ENCODE measurements around the gene NTM. TPM values are rescaled to one million over a fixed set of nuclear protein-coding genes. Genes with fewer than 3 reads are reported as not detected.

NTM gene
- total RNA-seq, 6 donors from 2014 or later: 4.1 to 151 (median 115) TPM

GRCh38 chr11:132035766-132036165 is 665.4 kb downstream of the NTM start:
- 80 to 87% methylated on average over 4 of the region's 4 CpGs for WGBS, 2 donors
- no peaks in the 10 kb centered on the region for H3K9me3 ChIP-seq

GRCh38 chr11:132036220-132036619 is 665.8 kb downstream of the NTM start:
- Histone ChIP-seq H3K27me3 (no peaks in the 10 kb centered on the region), H3K4me1 (no peaks in the 10 kb centered on the region), H3K9me3 (no peaks in the 10 kb centered on the region), H3K4me3 (no peak overlapping the region), H3K27ac (no peak overlapping the region), H3K36me3 (no peaks in the 10 kb centered on the region)
- no peak for ATAC-seq (ENCODE audit: low FRiP score in 2 of 2)
- WGBS, 2 donors: 88 to 92% methylated on average over 2 of the region's 2 CpGs
- TF ChIP-seq POLR2A (IDR thresholded peaks at IDR 0.05) (no peak), POLR2AphosphoS5 (IDR thresholded peaks at IDR 0.05) (no peak), EP300 (IDR thresholded peaks at IDR 0.05) (no peak)
- TF ChIP-seq, protein P1, sequence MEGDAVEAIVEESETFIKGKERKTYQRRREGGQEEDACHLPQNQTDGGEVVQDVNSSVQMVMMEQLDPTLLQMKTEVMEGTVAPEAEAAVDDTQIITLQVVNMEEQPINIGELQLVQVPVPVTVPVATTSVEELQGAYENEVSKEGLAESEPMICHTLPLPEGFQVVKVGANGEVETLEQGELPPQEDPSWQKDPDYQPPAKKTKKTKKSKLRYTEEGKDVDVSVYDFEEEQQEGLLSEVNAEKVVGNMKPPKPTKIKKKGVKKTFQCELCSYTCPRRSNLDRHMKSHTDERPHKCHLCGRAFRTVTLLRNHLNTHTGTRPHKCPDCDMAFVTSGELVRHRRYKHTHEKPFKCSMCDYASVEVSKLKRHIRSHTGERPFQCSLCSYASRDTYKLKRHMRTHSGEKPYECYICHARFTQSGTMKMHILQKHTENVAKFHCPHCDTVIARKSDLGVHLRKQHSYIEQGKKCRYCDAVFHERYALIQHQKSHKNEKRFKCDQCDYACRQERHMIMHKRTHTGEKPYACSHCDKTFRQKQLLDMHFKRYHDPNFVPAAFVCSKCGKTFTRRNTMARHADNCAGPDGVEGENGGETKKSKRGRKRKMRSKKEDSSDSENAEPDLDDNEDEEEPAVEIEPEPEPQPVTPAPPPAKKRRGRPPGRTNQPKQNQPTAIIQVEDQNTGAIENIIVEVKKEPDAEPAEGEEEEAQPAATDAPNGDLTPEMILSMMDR (IDR thresholded peaks at IDR 0.05): no peak
- no peak for DNase-seq

More at GRCh38 chr11:132035766-132036165, 665.4 kb downstream of the NTM start:
- H3K27ac ChIP-seq: no peak overlapping the region
- no peaks in the 10 kb centered on the region for H3K36me3 ChIP-seq
- H3K4me3 ChIP-seq: no peak overlapping the region
- DNase-seq: no peak
- no peak for TF ChIP-seq POLR2A (IDR thresholded peaks at IDR 0.05)
- no peak for TF ChIP-seq EP300 (IDR thresholded peaks at IDR 0.05)
- TF ChIP-seq, protein P1 (IDR thresholded peaks at IDR 0.05): no peak
- TF ChIP-seq POLR2AphosphoS5 (IDR thresholded peaks at IDR 0.05): no peak
- no peaks in the 10 kb centered on the region for H3K27me3 ChIP-seq
- ATAC-seq (ENCODE audit: low FRiP score in 2 of 2): no peak
- no peaks in the 10 kb centered on the region for H3K4me1 ChIP-seq

DNA sequence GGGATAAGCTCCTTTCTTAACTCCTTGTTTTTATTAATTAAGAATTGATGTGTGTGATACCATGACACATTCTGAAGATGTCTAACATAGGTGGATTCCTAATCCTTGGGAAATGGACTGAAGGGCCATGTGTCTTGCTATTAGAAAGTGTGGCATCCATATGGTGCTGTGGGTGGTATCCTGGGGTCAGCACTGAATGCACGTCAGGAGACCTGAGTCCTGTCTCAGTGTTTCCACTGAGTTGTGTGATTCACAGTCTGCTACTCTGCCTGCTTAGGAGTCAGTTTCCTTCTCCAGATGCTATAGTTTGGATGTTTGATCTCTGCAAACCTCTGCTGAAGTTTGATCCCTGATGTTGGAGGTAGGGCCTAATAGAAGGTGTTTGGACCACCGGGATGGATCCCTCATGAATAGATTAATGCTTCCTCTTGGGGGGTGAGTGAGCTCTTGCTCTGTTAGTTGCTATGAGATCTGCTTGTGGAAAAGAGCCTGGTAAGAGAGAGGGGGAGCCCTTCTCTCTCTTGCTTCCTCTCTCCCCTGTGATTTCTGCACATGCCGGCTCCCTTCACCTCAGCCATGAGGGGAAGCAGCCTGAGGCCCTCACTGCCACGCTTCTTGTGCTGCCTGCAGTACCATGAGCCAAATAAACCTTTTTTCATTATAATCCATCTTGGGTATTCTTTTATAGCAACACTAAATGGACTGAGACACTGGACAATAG is 666.5 kb downstream of the NTM start:
- H3K36me3 ChIP-seq: no peaks in the 10 kb centered on the region
- no peak overlapping the region for H3K27ac ChIP-seq
- DNase-seq (no peak), ATAC-seq (ENCODE audit: low FRiP score in 2 of 2) (no peak)
- H3K4me3 ChIP-seq: no peak overlapping the region
- no peaks in the 10 kb centered on the region for H3K4me1 ChIP-seq
- TF ChIP-seq EP300 (IDR thresholded peaks at IDR 0.05) (no peak), POLR2A (IDR thresholded peaks at IDR 0.05) (no peak), POLR2AphosphoS5 (IDR thresholded peaks at IDR 0.05) (no peak)
- TF ChIP-seq, protein P1 (IDR thresholded peaks at IDR 0.05): no peak
- WGBS, 2 donors: 81 to 84% methylated on average over 3 to 4 of the region's 4 CpGs
- H3K27me3 ChIP-seq: no peaks in the 10 kb centered on the region
- H3K9me3 ChIP-seq: no peaks in the 10 kb centered on the region

GRCh38 chr11:132037467-132037862 is 667.0 kb downstream of the NTM start:
- DNase-seq (no peak), ATAC-seq (ENCODE audit: low FRiP score in 2 of 2) (no peak)
- TF ChIP-seq POLR2A (IDR thresholded peaks at IDR 0.05): no peak
- TF ChIP-seq, protein P1 (IDR thresholded peaks at IDR 0.05): no peak
- TF ChIP-seq POLR2AphosphoS5 (IDR thresholded peaks at IDR 0.05): no peak
- no peak for TF ChIP-seq EP300 (IDR thresholded peaks at IDR 0.05)
- Histone ChIP-seq H3K4me3 (no peak overlapping the region), H3K9me3 (no peaks in the 10 kb centered on the region), H3K27ac (no peak overlapping the region), H3K4me1 (no peaks in the 10 kb centered on the region), H3K36me3 (no peaks in the 10 kb centered on the region), H3K27me3 (no peaks in the 10 kb centered on the region)
- 88 to 97% methylated on average over 3 of the region's 3 CpGs for WGBS, 2 donors

- H3K27me3 ChIP-seq: no peaks in the 10 kb centered on the region
- H3K36me3 ChIP-seq: no peaks in the 10 kb centered on the region
- no peak overlapping the region for H3K27ac ChIP-seq
- H3K4me1 ChIP-seq: no peaks in the 10 kb centered on the region
- no peaks in the 10 kb centered on the region for H3K9me3 ChIP-seq
- 72 to 77% methylated on average over 4 of the region's 4 CpGs for WGBS, 2 donors
- no peak for ATAC-seq (ENCODE audit: low FRiP score in 2 of 2)
- TF ChIP-seq, protein P1 (IDR thresholded peaks at IDR 0.05): no peak
- TF ChIP-seq EP300 (IDR thresholded peaks at IDR 0.05): no peak
- no peak for TF ChIP-seq POLR2A (IDR thresholded peaks at IDR 0.05)
- no peak for TF ChIP-seq POLR2AphosphoS5 (IDR thresholded peaks at IDR 0.05)
- DNase-seq: no peak
- H3K4me3 ChIP-seq: no peak overlapping the region
Observed at GRCh38 chr11:132037956-132038355, 667.5 kb downstream of the NTM start.
